Measurements from ENCODE around the gene GRID1. TPM values are rescaled to one million over a fixed set of nuclear protein-coding genes. Genes with fewer than 3 reads are reported as not detected.
"Not testable (repeated sequence)": the region's sequence is repeated elsewhere in the genome, so short reads cannot be mapped to it uniquely, and the experiment has no call there.

The GRID1 gene
- polyA plus RNA-seq, 1 donor from 2014 or later = not detected

GRCh38 chr10:85784792-85785191 lies 581.8 kb downstream of the GRID1 start:
- Mint-ChIP-seq H3K9me3 (no peaks in the 10 kb centered on the region), H3K27ac (no peak overlapping the region), H3K27me3 (no peaks in the 10 kb centered on the region), H3K4me3 (no peak overlapping the region), H3K4me1 (peaks cover 0 to 2% (median 2%) of the 10 kb centered on the region in 3 donors), H3K36me3 (no peaks in the 10 kb centered on the region)

DNA sequence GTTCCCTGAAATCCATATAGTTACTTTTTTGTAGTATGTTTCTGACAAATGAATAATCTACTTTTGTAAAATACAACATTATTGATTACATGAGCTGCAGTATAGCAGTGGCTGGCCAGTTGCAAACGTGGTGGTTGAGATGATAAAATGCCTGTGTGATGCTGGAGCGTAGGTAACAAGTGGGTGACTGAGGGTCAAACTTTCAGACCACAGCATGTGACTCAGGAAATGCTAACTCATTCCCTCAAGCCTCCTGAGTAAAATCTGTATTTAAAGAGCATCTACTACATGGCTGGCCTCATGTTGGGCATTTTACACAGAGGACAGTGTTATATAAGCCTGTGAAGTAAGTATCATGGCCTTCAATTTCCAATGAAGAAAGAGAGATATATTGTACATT lies 585.2 kb downstream of the GRID1 start:
- no peaks in the 10 kb centered on the region for H3K36me3 Mint-ChIP-seq
- peaks cover 0 to 2% (median 2%) of the 10 kb centered on the region in 3 donors for H3K4me1 Mint-ChIP-seq
- H3K9me3 Mint-ChIP-seq = peaks cover 0 to 3% (median 0%) of the 10 kb centered on the region in 3 donors
- H3K27me3 Mint-ChIP-seq = peaks cover 4% of the 10 kb centered on the region
- H3K27ac Mint-ChIP-seq = no peak overlapping the region
- H3K4me3 Mint-ChIP-seq = no peak overlapping the region

- Mint-ChIP-seq H3K4me3 (no peak overlapping the region), H3K4me1 (no peaks in the 10 kb centered on the region), H3K27me3 (peaks cover 4% of the 10 kb centered on the region), H3K9me3 (peaks cover 0 to 8% (median 0%) of the 10 kb centered on the region in 3 donors), H3K27ac (peak overlapping the region in 1 of 3 donors; percentile 16), H3K36me3 (no peaks in the 10 kb centered on the region)
These were observed 588.5 kb downstream of the GRID1 start for GRCh38 chr10:85778074-85778473.

- H3K27ac Mint-ChIP-seq = no peak overlapping the region
- no peaks in the 10 kb centered on the region for H3K4me1 Mint-ChIP-seq
- H3K27me3 Mint-ChIP-seq = peaks cover 2% of the 10 kb centered on the region
- peaks cover 4 to 5% (median 5%) of the 10 kb centered on the region in 3 donors for H3K9me3 Mint-ChIP-seq
- H3K36me3 Mint-ChIP-seq = peaks cover 2% of the 10 kb centered on the region
- no peak overlapping the region for H3K4me3 Mint-ChIP-seq
These were observed 598.7 kb downstream of the GRID1 start for GRCh38 chr10:85767891-85768290.

DNA sequence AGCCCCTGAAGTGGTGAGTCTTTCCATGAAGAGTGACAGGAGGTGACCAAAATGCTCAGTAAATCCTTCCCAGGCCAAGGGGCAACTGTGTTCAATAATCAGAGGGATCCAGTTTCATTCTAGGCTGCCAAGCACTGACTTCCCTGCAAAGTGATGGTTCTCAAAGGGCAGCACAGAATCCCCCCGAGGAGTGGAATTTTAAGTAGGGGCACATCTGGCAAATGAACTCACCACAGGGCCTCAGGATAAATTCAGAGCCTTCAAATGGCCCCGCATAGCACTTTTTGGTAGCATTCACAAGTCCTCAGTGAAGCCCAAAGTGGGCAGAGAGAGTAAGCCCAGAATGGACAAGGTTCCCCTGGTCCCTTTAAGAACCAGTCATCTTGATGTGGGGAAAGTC lies 602.5 kb downstream of the GRID1 start:
- H3K4me3 Mint-ChIP-seq = no peak overlapping the region
- no peaks in the 10 kb centered on the region for H3K4me1 Mint-ChIP-seq
- peaks cover 1 to 5% (median 3%) of the 10 kb centered on the region in 3 donors for H3K9me3 Mint-ChIP-seq
- no peak overlapping the region for H3K27ac Mint-ChIP-seq
- no peaks in the 10 kb centered on the region for H3K36me3 Mint-ChIP-seq
- H3K27me3 Mint-ChIP-seq = peaks cover 2% of the 10 kb centered on the region

DNA sequence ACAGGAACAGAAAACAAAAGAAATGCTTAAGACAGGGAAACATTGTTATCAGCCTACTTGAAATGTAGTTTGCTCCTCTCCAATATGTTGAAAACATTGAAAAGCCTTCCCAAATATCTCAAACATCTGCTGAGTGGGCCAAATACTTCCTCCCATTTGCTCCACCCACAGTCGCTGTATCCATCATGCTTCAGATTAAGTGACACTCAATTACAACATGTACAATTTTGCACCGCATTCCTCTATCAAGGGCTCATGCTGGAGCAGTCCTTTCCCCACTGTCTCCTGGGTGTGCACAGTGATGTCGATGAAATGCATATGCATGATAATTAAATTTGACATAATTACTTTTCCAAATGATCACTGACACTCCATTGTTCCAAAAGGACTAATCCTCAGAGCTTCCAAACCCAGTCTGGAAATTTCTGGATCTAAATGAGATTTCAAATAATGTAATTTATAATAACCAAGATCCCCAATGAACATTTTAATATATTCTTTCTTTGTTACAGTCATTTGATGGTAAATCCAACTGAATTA lies 604.6 kb downstream of the GRID1 start:
- Mint-ChIP-seq H3K4me1 (no peaks in the 10 kb centered on the region), H3K4me3 (no peak overlapping the region), H3K9me3 (peaks cover 0 to 2% (median 0%) of the 10 kb centered on the region in 3 donors), H3K27me3 (no peaks in the 10 kb centered on the region), H3K36me3 (no peaks in the 10 kb centered on the region), H3K27ac (no peak overlapping the region)

DNA sequence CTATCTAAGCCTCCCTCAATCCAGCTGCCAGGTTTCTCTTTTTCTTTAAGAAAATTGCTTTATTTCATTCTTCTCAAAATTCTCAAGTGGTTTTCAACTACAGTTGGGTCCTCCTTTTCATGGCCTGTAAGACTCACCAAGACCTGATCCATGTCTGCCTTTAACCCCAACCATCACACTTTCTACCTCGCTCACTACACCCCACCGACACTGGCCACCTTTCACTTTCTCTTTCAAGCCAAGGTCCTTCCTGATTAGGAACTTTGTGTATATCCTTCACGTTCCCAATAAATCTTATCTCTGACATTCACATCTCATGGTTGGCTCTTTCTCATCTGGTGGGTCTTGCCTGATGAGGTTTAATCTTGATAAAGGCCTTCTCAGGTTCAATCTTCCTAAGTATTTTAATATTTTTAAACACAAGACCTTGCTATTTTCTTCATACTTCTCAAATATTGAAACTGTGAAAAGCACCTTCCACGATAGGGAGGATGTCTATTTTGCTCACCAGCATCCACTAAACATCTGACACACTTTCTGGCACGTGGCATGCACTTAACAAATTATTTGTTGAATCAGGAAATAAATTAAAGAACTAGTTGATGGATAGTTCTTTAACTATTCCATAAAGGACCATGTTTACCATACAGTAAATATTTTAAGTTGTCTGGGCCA lies 624.8 kb downstream of the GRID1 start:
- Mint-ChIP-seq H3K9me3 (peaks cover 0 to 3% (median 0%) of the 10 kb centered on the region in 3 donors), H3K4me1 (peaks cover 5 to 11% (median 8%) of the 10 kb centered on the region in 3 donors), H3K27ac (peak overlapping the region in 1 of 3 donors; percentile 87), H3K36me3 (no peaks in the 10 kb centered on the region), H3K4me3 (peak overlapping the region; percentile 38 to 94 (median 68)), H3K27me3 (peaks cover 1% of the 10 kb centered on the region)

DNA sequence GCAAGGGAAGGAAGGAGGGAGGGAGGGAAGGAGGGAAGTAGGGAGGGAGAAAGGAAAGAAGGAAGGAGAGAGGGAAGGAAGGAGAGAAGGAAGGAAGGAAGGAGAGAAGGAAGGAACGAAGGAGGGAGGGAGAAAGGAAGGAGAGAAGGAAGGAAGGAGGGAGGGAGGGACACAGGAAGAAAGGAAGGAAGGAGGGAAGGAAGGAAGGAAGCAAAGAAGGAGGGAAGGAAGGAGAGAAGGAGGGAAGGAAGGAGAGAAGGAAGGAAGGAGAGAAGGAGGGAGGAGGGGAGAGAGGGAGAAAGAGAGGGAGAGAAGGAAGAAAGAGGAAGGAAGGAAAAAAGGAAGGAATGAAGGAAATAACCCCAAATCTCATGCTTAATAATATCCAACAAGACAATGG lies 630.6 kb downstream of the GRID1 start:
- Mint-ChIP-seq H3K36me3 (no peaks in the 10 kb centered on the region), H3K27ac (no peak overlapping the region), H3K27me3 (peaks cover 1% of the 10 kb centered on the region), H3K9me3 (peaks cover 0 to 2% (median 0%) of the 10 kb centered on the region in 3 donors), H3K4me3 (no peak overlapping the region), H3K4me1 (peaks cover 0 to under 1% (median 0%) of the 10 kb centered on the region in 3 donors)

GRCh38 chr10:85734791-85735190 lies 631.8 kb downstream of the GRID1 start:
- H3K27me3 Mint-ChIP-seq = no peaks in the 10 kb centered on the region
- H3K27ac Mint-ChIP-seq = no peak overlapping the region
- H3K4me1 Mint-ChIP-seq = no peaks in the 10 kb centered on the region
- no peak overlapping the region for H3K4me3 Mint-ChIP-seq
- peaks cover 0 to 2% (median 0%) of the 10 kb centered on the region in 3 donors for H3K9me3 Mint-ChIP-seq
- H3K36me3 Mint-ChIP-seq = no peaks in the 10 kb centered on the region

GRCh38 chr10:85724215-85724614 lies 642.4 kb downstream of the GRID1 start:
- no peak overlapping the region for H3K27ac Mint-ChIP-seq
- no peak overlapping the region for H3K4me3 Mint-ChIP-seq
- H3K9me3 Mint-ChIP-seq = peaks cover 0 to 2% (median 0%) of the 10 kb centered on the region in 3 donors
- no peaks in the 10 kb centered on the region for H3K36me3 Mint-ChIP-seq
- H3K27me3 Mint-ChIP-seq = no peaks in the 10 kb centered on the region
- H3K4me1 Mint-ChIP-seq = no peaks in the 10 kb centered on the region

- Mint-ChIP-seq H3K27ac (no peak overlapping the region), H3K27me3 (peaks cover 3% of the 10 kb centered on the region)
These were observed 645.5 kb downstream of the GRID1 start for GRCh38 chr10:85720931-85721590.

DNA sequence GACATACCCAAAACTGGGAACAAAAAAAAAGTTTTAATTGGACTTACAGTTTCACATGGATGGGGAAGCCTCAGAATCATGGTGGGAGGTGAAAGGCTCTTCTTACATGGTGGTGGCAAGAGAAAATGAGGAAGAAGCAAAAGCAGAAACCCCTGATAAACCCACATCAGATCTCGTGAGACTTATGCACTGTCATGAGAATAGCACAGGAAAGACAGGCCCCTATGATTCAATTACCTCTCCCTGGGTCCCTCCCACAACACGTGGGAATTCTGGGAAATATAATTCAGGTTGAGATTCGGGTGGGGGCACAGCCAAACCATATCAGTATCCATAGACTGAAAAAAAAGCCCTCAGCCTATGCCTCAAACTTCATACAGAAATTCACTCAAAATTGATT lies 647.2 kb downstream of the GRID1 start:
- Mint-ChIP-seq H3K4me3 (no peak overlapping the region), H3K4me1 (no peaks in the 10 kb centered on the region), H3K36me3 (no peaks in the 10 kb centered on the region), H3K9me3 (peaks cover 0 to 2% (median 0%) of the 10 kb centered on the region in 3 donors), H3K27me3 (peaks cover 3% of the 10 kb centered on the region), H3K27ac (no peak overlapping the region)

More at GRCh38 chr10:85720931-85721590, 645.5 kb downstream of the GRID1 start:
- Mint-ChIP-seq H3K36me3 (no peaks in the 10 kb centered on the region), H3K4me1 (no peaks in the 10 kb centered on the region), H3K4me3 (no peak overlapping the region), H3K9me3 (peaks cover 0 to 2% (median 0%) of the 10 kb centered on the region in 3 donors)

GRCh38 chr10:85713885-85714284 lies 652.7 kb downstream of the GRID1 start:
- Mint-ChIP-seq H3K4me1 (no peaks in the 10 kb centered on the region), H3K9me3 (peaks cover 1 to 5% (median 4%) of the 10 kb centered on the region in 3 donors), H3K27ac (no peak overlapping the region), H3K4me3 (no peak overlapping the region), H3K36me3 (peaks cover 2% of the 10 kb centered on the region), H3K27me3 (peaks cover under 1% of the 10 kb centered on the region)

GRCh38 chr10:85702768-85703167 lies 663.8 kb downstream of the GRID1 start:
- Mint-ChIP-seq H3K36me3 (no peaks in the 10 kb centered on the region), H3K27ac (no peak overlapping the region), H3K4me1 (no peaks in the 10 kb centered on the region), H3K4me3 (no peak overlapping the region), H3K9me3 (peaks cover 0 to 4% (median 0%) of the 10 kb centered on the region in 3 donors), H3K27me3 (peaks cover 7% of the 10 kb centered on the region)

- H3K36me3 Mint-ChIP-seq, H3K9me3 Mint-ChIP-seq, H3K27ac Mint-ChIP-seq, H3K4me1 Mint-ChIP-seq, H3K27me3 Mint-ChIP-seq, H3K4me3 Mint-ChIP-seq: not testable (repeated sequence)
These were observed 667.5 kb downstream of the GRID1 start for GRCh38 chr10:85699066-85699465.
